Ovary (tissue), 9 donors: ENCODE results near the gene ACAP1. TPM values are rescaled to one million over a fixed set of nuclear protein-coding genes. Genes with fewer than 3 reads are reported as not detected.

ENCODE experiments used
- DNase-seq, 5 donors: peaks; one replicate each; pipeline ENCODE4 v3.0.0-alpha.2; 2019 to 2020
- H3K27ac ChIP-seq, 2 donors: fragments of 200-600 bp; one replicate each; pipeline versions ENCODE4 v1.5.1 to v1.8.0; 2019 to 2022
- H3K27me3 ChIP-seq: fragments of 200-600 bp; one replicate; pipeline ENCODE4 v1.8.0; 2022
- H3K36me3 ChIP-seq: fragments of 200-600 bp; sonication (generic); one replicate; pipeline ENCODE4 v1.5.1; 2019
- H3K4me1 ChIP-seq: one replicate; pipeline ENCODE4 v1.8.1; 2013; ENCODE audit warnings: mild to moderate bottlenecking, moderate library complexity; ENCODE audit not compliant: insufficient read depth
- H3K4me3 ChIP-seq: fragments of 200-600 bp; sonication (generic); one replicate; pipeline ENCODE4 v1.5.1; 2017
- H3K9me3 ChIP-seq, 2 donors: fragments of 200-600 bp in 1 of 2; sonication (generic) in 1 of 2; one replicate each; pipeline versions ENCODE4 v1.5.1 to v1.8.1; 2013 to 2019; ENCODE audit warnings: mild to moderate bottlenecking in 1 of 2, moderate library complexity in 1 of 2
- EP300 ChIP-seq: sonication (generic); formaldehyde crosslinking; IDR thresholded peaks from one replicate; pipeline ENCODE4 v1.6.1; 2017; ENCODE audit warnings: antibody characterized with exemption
- POLR2A ChIP-seq: fragments of 450-650 bp; IDR thresholded peaks from one replicate; pipeline ENCODE4 v1.6.1; 2017; ENCODE audit warnings: antibody characterized with exemption, mild to moderate bottlenecking, moderate library complexity
- WGBS, 3 donors: extraction: QIAGEN DNeasy Blood & Tissue Kit in 1 of 3; methylation state at CpG; one replicate each; pipeline versions ENCODE4 v1.1.5 to v1.1.7; 2013 to 2017; 5-methylcytosine and 5-hydroxymethylcytosine counted together
- intact Hi-C, 4 donors: fragments of 100-400 bp; cut with DNase I; formaldehyde crosslinking; loops; one replicate each; pipeline versions ENCODE4 v1.11.0 to v1.15.1; 2022 to 2023
- polyA plus RNA-seq, 2 donors: library from polyadenylated mRNA; stranded (reverse); fragments of 200-250 nt in 1 of 2; fragments of 350-450 nt in 1 of 2; fragmentation: Illumina TruSeq in 1 of 2; extraction: RNeasy Lipid Tissue Mini Kit (QIAGEN cat#74804) in 1 of 2; gene quantifications; one replicate each; pipeline ENCODE4 v1.2.3, GENCODE V29; 2013 to 2014
- total RNA-seq, 7 donors: library from RNA; depleted of rRNA in 2 of 7; stranded (reverse); fragments of >200 nt in 2 of 7; fragmentation: NEBNext Ultra II Directional in 3 of 7; extraction: Animal tissue kit (Norgen Biotek cat#: 25700) in 3 of 7; gene quantifications; one replicate each; pipeline versions ENCODE4 v1.1.0 to v1.2.4, GENCODE V29; 2016 to 2023
- TF ChIP-seq, protein P1 (sequence below), 3 donors: fragments of 450-650 bp in 2 of 3; fragments of 200-600 bp in 1 of 3; IDR thresholded peaks; one replicate each; pipeline versions ENCODE4 v1.5.1 to v1.8.0; 2016 to 2022; ENCODE audit warnings: antibody characterized with exemption in 3 of 3, mild to moderate bottlenecking in 1 of 3
- donor health status: DM: no; HTN: no; CAD: no; lungs with moderate emphysema.
- donor health status: DM: no; HTN: no; CAD: no.
- donor health status: Bipolar disorder and iron deficiency.
- donor health status: DM: yes; HTN: yes; CAD: no.
- donor health status: DM: no; HTN: no; CAD: no.
- donor health status: DM: yes; HTN: yes; CAD: no.

The ACAP1 gene
- total and polyA plus RNA-seq, 9 donors = 1.9 to 9.4 (median 5.5) TPM

- H3K27me3 ChIP-seq = no peaks in the 10 kb centered on the region
- no peaks in the 10 kb centered on the region for H3K9me3 ChIP-seq
- H3K4me1 ChIP-seq = no peaks in the 10 kb centered on the region
- H3K36me3 ChIP-seq = no peaks in the 10 kb centered on the region
- no peak overlapping the region for H3K27ac ChIP-seq
- intact Hi-C loops = no loop called here
- WGBS, 3 donors = 87 to 89% (median 89%) methylated on average over 22 of the region's 22 CpGs
- no peak for TF ChIP-seq EP300
- TF ChIP-seq, protein P1, sequence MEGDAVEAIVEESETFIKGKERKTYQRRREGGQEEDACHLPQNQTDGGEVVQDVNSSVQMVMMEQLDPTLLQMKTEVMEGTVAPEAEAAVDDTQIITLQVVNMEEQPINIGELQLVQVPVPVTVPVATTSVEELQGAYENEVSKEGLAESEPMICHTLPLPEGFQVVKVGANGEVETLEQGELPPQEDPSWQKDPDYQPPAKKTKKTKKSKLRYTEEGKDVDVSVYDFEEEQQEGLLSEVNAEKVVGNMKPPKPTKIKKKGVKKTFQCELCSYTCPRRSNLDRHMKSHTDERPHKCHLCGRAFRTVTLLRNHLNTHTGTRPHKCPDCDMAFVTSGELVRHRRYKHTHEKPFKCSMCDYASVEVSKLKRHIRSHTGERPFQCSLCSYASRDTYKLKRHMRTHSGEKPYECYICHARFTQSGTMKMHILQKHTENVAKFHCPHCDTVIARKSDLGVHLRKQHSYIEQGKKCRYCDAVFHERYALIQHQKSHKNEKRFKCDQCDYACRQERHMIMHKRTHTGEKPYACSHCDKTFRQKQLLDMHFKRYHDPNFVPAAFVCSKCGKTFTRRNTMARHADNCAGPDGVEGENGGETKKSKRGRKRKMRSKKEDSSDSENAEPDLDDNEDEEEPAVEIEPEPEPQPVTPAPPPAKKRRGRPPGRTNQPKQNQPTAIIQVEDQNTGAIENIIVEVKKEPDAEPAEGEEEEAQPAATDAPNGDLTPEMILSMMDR (IDR thresholded peaks at IDR 0.05) = no peak
- no peak for TF ChIP-seq POLR2A
- peak in 1 of 5 donors; percentile 18 for DNase-seq
- H3K4me3 ChIP-seq = no peak overlapping the region
Measured at GRCh38 chr17:7322520-7323194, 13.7 kb upstream of the ACAP1 start.

GRCh38 chr17:7323731-7324437 is 12.4 kb upstream of the ACAP1 start:
- peak in 2 of 5 donors; percentile 63 to 75 for DNase-seq
- Histone ChIP-seq H3K4me3 (no peak overlapping the region), H3K27me3 (no peaks in the 10 kb centered on the region), H3K36me3 (no peaks in the 10 kb centered on the region), H3K27ac (no peak overlapping the region), H3K9me3 (no peaks in the 10 kb centered on the region), H3K4me1 (peaks cover 1% of the 10 kb centered on the region)
- 58 to 63% (median 62%) methylated on average over 37 to 39 of the region's 39 CpGs for WGBS, 3 donors
- TF ChIP-seq, protein P1 (IDR thresholded peaks at IDR 0.05) = peak; percentile 30 to 57 (median 54)
- TF ChIP-seq EP300 = no peak
- intact Hi-C loops = no loop called here

DNA sequence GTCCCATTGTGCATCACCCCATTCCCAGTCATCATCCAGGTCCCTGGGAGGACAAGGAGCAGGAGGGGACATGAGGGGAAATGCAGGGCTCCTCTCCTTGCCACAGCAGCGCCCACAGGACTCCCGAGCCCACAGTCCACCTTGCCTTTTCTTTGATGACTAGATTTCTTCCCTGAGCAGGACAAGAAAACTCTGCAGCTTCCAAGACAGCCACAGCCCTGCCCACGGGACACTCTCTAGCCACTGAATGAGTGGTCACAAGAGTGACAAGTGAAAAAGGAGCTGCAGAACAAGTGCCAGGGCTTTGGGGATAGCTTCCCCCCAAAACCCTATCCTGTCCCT is 11.9 kb upstream of the ACAP1 start:
- intact Hi-C loops = no loop called here
- TF ChIP-seq EP300 = no peak
- TF ChIP-seq, protein P1 (IDR thresholded peaks at IDR 0.05) = no peak
- no peak for TF ChIP-seq POLR2A

GRCh38 chr17:7325031-7325528 is 11.2 kb upstream of the ACAP1 start:
- no peak overlapping the region for H3K27ac ChIP-seq
- no peaks in the 10 kb centered on the region for H3K36me3 ChIP-seq
- intact Hi-C loops = no loop called here
- H3K4me3 ChIP-seq = no peak overlapping the region
- WGBS, 3 donors = 86 to 91% (median 89%) methylated on average over 19 of the region's 19 CpGs
- TF ChIP-seq EP300 = no peak
- TF ChIP-seq POLR2A = no peak
- TF ChIP-seq, protein P1 (IDR thresholded peaks at IDR 0.05) = no peak
- peaks cover 1% of the 10 kb centered on the region for H3K4me1 ChIP-seq
- DNase-seq = peak in 2 of 5 donors; percentile 18 to 25
- no peaks in the 10 kb centered on the region for H3K27me3 ChIP-seq
- H3K9me3 ChIP-seq = no peaks in the 10 kb centered on the region

More for the DNA sequence above, 11.9 kb upstream of the ACAP1 start:
- Histone ChIP-seq H3K9me3 (no peaks in the 10 kb centered on the region), H3K4me3 (no peak overlapping the region), H3K27me3 (no peaks in the 10 kb centered on the region), H3K4me1 (peaks cover 1% of the 10 kb centered on the region), H3K36me3 (no peaks in the 10 kb centered on the region), H3K27ac (no peak overlapping the region)
- WGBS, 3 donors = 84 to 89% (median 87%) methylated on average over 3 of the region's 3 CpGs
- DNase-seq = peak in 1 of 5 donors; percentile 18
